ENCODE results near the gene SERPINB3. TPM values are rescaled to one million over a fixed set of nuclear protein-coding genes. Genes with fewer than 3 reads are reported as not detected.
"Not testable (repeated sequence)": the region's sequence is repeated elsewhere in the genome, so short reads cannot be mapped to it uniquely, and the experiment has no call there.

The SERPINB3 gene
- total RNA-seq, 4 donors from 2014 or later = not detected

DNA sequence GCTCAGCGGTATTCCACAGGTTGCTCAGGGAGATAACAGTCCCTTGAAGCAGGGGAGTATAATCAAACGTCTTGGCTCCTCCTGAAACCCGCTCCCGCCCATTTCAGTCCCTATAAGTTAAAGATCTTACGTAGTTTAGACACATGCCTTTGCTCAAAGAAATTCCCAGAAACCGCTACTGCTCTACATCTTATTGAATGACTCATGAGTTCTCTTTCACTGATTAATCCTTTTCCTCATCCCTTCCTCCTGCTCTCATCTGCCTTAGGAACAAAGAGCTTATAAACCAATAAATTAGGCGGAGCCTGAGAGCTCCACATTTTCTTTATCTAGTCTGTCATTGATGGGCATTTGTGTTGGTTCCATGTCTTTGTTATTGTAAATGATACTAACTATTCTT lies 13.5 kb downstream of the SERPINB3 start:
- intact Hi-C loops (cut with DNase I) = no loop called here
- H3K27me3 ChIP-seq = peaks cover 0 to 4% (median 0%) of the 10 kb centered on the region in 4 donors
- TF ChIP-seq EP300 (IDR thresholded peaks at IDR 0.05) = no peak
- H3K9me3 ChIP-seq = no peaks in the 10 kb centered on the region
- no peak for DNase-seq (ENCODE audit: extremely low spot score)
- H3K4me3 ChIP-seq = no peak overlapping the region
- H3K27ac ChIP-seq (replicated peaks in 1 of 4) = no peak overlapping the region
- H3K36me3 ChIP-seq = no peaks in the 10 kb centered on the region
- WGBS = 69% methylated on average over 7 of the region's 7 CpGs
- no peaks in the 10 kb centered on the region for H3K4me1 ChIP-seq

DNA sequence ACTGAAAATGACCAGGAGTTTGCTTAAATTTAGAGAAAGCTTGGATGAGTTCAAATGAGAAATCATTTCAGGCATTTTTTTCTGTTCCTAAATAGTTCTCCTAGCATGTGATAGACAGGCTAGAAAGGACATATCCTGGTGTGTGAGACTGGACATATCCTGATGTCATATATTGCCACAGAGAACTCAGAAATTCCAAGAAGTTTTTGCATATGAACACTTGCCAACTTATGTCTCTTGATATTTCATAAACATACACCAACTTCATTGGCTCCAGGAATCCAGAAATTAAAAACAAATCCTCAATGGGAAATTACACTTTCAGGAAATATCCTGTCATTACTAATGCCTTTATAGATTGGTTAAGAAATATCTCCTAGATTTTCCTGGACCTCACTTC lies 14.8 kb downstream of the SERPINB3 start:
- Histone ChIP-seq H3K4me3 (no peak overlapping the region), H3K4me1 (no peaks in the 10 kb centered on the region), H3K9me3 (no peaks in the 10 kb centered on the region), H3K27me3 (peaks cover 0 to 4% (median 0%) of the 10 kb centered on the region in 4 donors), H3K27ac (replicated peaks in 1 of 4) (no peak overlapping the region), H3K36me3 (no peaks in the 10 kb centered on the region)
- TF ChIP-seq CTCF (IDR thresholded peaks at IDR 0.05) = no peak
- no peak for TF ChIP-seq POLR2A (IDR thresholded peaks at IDR 0.05; ENCODE audit: low read depth)
- no peak for TF ChIP-seq EP300 (IDR thresholded peaks at IDR 0.05)
- no peak for TF ChIP-seq POLR2AphosphoS5 (IDR thresholded peaks at IDR 0.05)
- intact Hi-C loops (cut with DNase I) = no loop called here
- no peak for DNase-seq (ENCODE audit: extremely low spot score)

DNA sequence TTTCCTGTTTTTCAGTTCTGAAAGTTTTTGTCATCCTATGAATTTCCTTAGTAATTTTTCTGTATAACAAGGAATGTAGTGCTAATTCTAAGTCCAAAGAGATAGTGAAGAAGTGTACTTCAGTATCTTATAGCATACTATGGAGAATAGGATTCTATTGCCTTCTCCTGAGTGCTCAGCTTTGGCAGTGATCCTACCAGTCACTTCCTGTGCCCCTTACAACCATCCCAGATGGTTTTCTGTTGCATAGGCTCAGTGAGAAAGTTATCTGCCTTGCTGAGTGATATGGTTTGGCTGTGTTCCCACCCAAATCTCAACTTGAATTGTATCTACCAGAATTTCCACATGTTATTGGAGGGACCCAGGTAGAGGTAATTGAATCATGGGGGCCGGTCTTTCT lies 17.0 kb downstream of the SERPINB3 start:
- intact Hi-C loops (cut with DNase I); H3K9me3 ChIP-seq: not testable (repeated sequence)

DNA sequence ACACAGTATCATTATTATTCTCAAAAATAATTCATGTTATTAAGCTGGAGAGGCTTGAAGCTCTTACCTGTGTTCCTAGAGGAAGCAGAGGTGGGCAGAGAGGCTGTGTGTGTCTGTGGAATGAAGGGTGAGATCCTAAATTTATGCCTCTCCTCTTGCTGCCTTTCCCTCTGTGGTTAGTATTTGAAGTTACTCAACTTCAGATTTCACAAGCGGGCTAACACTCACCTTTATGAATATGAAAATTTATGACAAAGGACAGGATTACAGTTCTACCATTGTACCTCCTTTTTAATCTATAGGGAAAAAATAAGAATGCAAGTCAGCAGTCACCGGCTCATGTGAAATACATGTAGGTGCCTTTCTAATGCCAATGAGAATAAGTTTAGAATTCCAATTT lies 17.6 kb downstream of the SERPINB3 start, which contains the start of gene SERPINB4:
Gene SERPINB4, minus strand, starts transcription at position 115 of the 400 bp plus-strand sequence. CDS start 679 bp downstream, outside the sequence.
- DNase-seq (ENCODE audit: extremely low spot score); intact Hi-C loops (cut with DNase I); H3K4me3 ChIP-seq; H3K9me3 ChIP-seq; H3K36me3 ChIP-seq; H3K27me3 ChIP-seq; H3K27ac ChIP-seq (replicated peaks in 1 of 4); H3K4me1 ChIP-seq: not testable (repeated sequence)
- 90% methylated on average over 1 of the region's 2 CpGs for WGBS

More for the DNA sequence above, 17.0 kb downstream of the SERPINB3 start:
- 100% methylated on average over 1 of the region's 1 CpG for WGBS
- not testable (repeated sequence) for H3K27ac ChIP-seq (replicated peaks in 1 of 4); DNase-seq (ENCODE audit: extremely low spot score); H3K4me3 ChIP-seq; H3K36me3 ChIP-seq; H3K27me3 ChIP-seq; H3K4me1 ChIP-seq

DNA sequence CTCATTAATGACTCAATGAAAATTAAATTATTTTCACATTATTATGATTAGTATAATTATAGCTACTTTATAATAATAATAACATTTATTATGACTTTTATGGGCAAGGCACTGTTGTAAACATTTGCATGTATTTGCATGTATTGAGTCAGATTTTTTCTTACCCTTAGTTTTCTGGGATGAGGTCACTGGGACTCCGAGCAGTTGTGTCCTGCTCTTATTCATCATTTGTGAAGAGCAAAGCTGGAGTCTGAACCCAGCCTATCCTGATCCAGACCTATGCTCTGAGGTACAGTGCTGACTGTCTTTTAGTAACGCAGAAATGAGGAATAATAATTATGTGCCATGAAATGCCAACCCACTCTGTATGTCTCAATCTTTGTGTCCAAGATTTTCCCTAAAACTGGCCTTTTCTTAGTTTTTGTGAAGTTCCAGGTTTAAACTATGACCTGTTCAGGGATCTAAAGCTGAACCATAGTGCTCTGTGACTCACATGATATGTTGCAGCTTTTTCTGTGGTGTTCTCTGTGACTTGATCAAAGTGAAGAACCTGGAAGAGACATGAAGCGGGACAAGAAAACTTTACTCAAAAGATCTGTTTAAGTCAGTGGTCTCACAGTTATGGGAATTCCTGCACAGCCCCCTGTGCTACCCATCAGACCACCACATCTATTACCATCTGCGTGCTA lies 18.9 kb downstream of the SERPINB3 start:
- H3K9me3 ChIP-seq; H3K36me3 ChIP-seq; DNase-seq (ENCODE audit: extremely low spot score); H3K4me1 ChIP-seq; H3K4me3 ChIP-seq; H3K27me3 ChIP-seq; H3K27ac ChIP-seq (replicated peaks in 1 of 4); intact Hi-C loops (cut with DNase I): not testable (repeated sequence)
- WGBS = 85% methylated on average over 4 of the region's 4 CpGs

GRCh38 chr18:63641157-63641680 lies 20.5 kb downstream of the SERPINB3 start:
- H3K36me3 ChIP-seq; H3K27ac ChIP-seq (replicated peaks in 1 of 4); intact Hi-C loops (cut with DNase I); H3K27me3 ChIP-seq; H3K4me3 ChIP-seq; H3K9me3 ChIP-seq; H3K4me1 ChIP-seq: not testable (repeated sequence)
- 88% methylated on average over 4 of the region's 4 CpGs for WGBS
- DNase-seq (ENCODE audit: extremely low spot score) = peak; percentile 81

- peak; percentile 60 for DNase-seq (ENCODE audit: extremely low spot score)
- no peak for TF ChIP-seq POLR2AphosphoS5 (IDR thresholded peaks at IDR 0.05)
- TF ChIP-seq EP300 (IDR thresholded peaks at IDR 0.05) = no peak
- TF ChIP-seq CTCF (IDR thresholded peaks at IDR 0.05) = no peak
- TF ChIP-seq POLR2A (IDR thresholded peaks at IDR 0.05; ENCODE audit: low read depth) = no peak
- no peak overlapping the region for H3K4me3 ChIP-seq
- no peaks in the 10 kb centered on the region for H3K27me3 ChIP-seq
- peaks cover 0 to 6% (median 0%) of the 10 kb centered on the region in 4 donors for H3K9me3 ChIP-seq
- H3K4me1 ChIP-seq = no peaks in the 10 kb centered on the region
- 85% methylated on average over 6 of the region's 6 CpGs for WGBS
- H3K36me3 ChIP-seq = no peaks in the 10 kb centered on the region
- no peak overlapping the region for H3K27ac ChIP-seq (replicated peaks in 1 of 4)
- intact Hi-C loops (cut with DNase I) = no loop called here
Observed at GRCh38 chr18:63637703-63638102, 24.0 kb downstream of the SERPINB3 start.
